ENCODE measurements around the gene TPST2.

DNA sequence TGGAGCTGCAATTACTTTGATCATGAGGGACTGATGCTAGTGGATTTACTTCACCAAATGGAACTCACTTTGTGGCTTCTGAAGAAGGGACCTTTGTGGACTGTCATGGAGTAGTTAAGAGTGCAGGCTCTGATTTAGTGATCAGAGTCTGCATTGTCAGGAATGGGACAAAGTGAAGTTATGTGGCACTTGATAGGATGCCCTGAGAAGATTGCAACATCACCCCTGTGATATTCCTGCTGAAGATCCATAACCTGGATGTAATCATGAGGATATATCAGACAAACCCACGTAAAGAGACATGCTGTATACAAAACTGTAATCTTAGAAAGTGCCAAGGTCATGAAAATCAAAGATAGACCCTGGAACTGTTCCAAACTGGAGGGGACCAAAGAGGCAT lies 76.1 kb downstream of the TPST2 start:
- TF ChIP-seq, protein P1, sequence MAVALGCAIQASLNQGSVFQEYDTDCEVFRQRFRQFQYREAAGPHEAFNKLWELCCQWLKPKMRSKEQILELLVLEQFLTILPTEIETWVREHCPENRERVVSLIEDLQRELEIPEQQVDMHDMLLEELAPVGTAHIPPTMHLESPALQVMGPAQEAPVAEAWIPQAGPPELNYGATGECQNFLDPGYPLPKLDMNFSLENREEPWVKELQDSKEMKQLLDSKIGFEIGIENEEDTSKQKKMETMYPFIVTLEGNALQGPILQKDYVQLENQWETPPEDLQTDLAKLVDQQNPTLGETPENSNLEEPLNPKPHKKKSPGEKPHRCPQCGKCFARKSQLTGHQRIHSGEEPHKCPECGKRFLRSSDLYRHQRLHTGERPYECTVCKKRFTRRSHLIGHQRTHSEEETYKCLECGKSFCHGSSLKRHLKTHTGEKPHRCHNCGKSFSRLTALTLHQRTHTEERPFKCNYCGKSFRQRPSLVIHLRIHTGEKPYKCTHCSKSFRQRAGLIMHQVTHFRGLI (CRISPR knock-in tag; IDR thresholded peaks at IDR 0.05), result no peak
- TF ChIP-seq STAT6 (CRISPR knock-in tag; IDR thresholded peaks at IDR 0.05) (no peak), SMAD3 (CRISPR knock-in tag; conservative IDR thresholded peaks at IDR 0.05) (no peak), POLR2AphosphoS5 (IDR thresholded peaks at IDR 0.05; ENCODE audit: control insufficient read depth, insufficient read depth, low read depth, low read length) (no peak), SMARCC2 (IDR thresholded peaks at IDR 0.05; ENCODE audit: low read depth) (no peak), PBX2 (CRISPR knock-in tag; IDR thresholded peaks at IDR 0.05; ENCODE audit: low read depth) (no peak), PBX2 (tag; conservative IDR thresholded peaks at IDR 0.05; ENCODE audit: low read depth) (no peak), USF1 (CRISPR knock-in tag; IDR thresholded peaks at IDR 0.05) (no peak), ZNF217 (CRISPR knock-in tag; IDR thresholded peaks at IDR 0.05) (no peak), ZKSCAN8 (CRISPR knock-in tag; IDR thresholded peaks at IDR 0.05) (no peak), PRMT5 (CRISPR knock-in tag; IDR thresholded peaks at IDR 0.05) (no peak), NFRKB (IDR thresholded peaks at IDR 0.05; ENCODE audit: low read depth) (no peak), MAFK (IDR thresholded peaks at IDR 0.05; ENCODE audit: low read length) (no peak)
